22Rv1 (cell line): ENCODE data around the gene GDPGP1.

Experiments used
- H3K27ac ChIP-seq: fragments of 450-650 bp; 2 replicates; pipeline ENCODE4 v1.5.1; 2017
- ZFX ChIP-seq: fragments of 450-650 bp; IDR thresholded peaks from 2 replicates; pipeline ENCODE4 v1.6.1; 2017; ENCODE audit warnings: antibody characterized with exemption, borderline replicate concordance
- TF ChIP-seq, protein P1 (sequence below): fragments of 450-650 bp; IDR thresholded peaks from 2 replicates; pipeline ENCODE4 v1.5.1; 2017; ENCODE audit warnings: mild to moderate bottlenecking

GDPGP1 gene

GRCh38 chr15:90233387-90234095 is 468 bp upstream of the GDPGP1 start, which contains the start of gene CIB1:
TSS of gene CIB1 (minus strand) at chr15:90233941. CDS start at chr15:90233885, 56 bp downstream.
- H3K27ac ChIP-seq, result peak within 1 kb of the TSS; percentile 86
- TF ChIP-seq, protein P1, sequence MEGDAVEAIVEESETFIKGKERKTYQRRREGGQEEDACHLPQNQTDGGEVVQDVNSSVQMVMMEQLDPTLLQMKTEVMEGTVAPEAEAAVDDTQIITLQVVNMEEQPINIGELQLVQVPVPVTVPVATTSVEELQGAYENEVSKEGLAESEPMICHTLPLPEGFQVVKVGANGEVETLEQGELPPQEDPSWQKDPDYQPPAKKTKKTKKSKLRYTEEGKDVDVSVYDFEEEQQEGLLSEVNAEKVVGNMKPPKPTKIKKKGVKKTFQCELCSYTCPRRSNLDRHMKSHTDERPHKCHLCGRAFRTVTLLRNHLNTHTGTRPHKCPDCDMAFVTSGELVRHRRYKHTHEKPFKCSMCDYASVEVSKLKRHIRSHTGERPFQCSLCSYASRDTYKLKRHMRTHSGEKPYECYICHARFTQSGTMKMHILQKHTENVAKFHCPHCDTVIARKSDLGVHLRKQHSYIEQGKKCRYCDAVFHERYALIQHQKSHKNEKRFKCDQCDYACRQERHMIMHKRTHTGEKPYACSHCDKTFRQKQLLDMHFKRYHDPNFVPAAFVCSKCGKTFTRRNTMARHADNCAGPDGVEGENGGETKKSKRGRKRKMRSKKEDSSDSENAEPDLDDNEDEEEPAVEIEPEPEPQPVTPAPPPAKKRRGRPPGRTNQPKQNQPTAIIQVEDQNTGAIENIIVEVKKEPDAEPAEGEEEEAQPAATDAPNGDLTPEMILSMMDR, result 0 out of 2 replicates have a peak, but pooled peaks have one; percentile 17
- no peak for TF ChIP-seq ZFX

DNA sequence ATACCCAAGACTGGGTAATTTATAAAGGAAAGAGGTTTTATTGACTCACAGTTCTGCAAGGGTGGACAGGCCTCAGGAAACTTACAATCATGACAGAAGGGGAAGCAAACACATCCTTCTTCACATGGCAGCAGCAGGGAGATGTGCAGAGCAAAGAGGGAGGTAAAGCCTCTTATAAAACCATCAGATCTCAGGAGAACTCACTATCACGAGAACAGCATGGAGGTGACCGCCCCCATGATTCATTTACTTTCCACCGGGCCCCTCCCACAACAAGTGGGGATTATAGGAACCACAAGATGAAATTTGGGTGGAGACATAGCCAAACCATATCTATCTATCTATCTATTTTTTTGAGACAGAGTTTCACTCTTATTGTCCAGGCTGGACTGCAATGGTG is 5.4 kb downstream of the GDPGP1 start:
- TF ChIP-seq, protein P1, result no peak
- TF ChIP-seq ZFX, result no peak
- no peak overlapping the region for H3K27ac ChIP-seq

- TF ChIP-seq, protein P1, result no peak
- TF ChIP-seq ZFX, result no peak
- no peak overlapping the region for H3K27ac ChIP-seq
Observed at GRCh38 chr15:90240856-90241255, 6.8 kb downstream of the GDPGP1 start.

DNA sequence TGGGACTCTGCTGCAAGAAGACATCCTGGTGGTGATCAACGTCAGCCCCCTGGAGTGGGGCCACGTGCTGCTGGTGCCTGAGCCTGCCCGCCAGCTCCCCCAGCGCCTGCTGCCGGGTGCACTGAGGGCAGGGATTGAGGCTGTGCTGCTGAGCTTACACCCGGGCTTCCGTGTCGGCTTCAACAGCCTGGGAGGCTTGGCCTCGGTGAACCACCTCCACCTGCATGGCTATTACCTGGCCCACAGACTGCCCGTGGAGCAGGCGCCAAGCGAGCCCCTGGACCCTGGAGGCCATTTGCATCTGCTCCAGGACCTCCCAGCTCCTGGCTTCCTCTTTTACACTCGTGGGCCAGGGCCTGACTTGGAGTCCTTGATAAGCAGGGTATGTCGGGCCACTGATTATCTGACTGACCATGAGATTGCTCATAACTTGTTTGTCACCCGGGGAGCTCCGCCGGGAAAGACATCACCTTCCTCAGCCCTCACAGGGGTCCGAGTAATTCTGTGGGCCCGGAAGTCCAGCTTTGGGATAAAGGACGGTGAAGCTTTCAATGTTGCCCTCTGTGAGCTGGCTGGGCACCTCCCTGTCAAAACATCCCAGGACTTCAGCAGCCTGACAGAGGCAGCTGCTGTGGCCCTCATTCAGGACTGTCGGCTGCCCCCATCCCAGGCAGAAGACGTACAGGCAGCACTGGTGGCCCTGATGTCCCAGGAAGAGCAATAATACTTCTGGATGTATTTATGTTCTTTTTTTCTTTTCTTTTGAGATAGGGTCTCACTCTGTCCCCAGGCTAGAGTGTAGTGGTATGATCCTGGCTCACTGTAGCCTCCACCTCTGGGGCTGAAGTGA is 7.6 kb downstream of the GDPGP1 start:
- TF ChIP-seq, protein P1, result no peak
- no peak for TF ChIP-seq ZFX
- no peak overlapping the region for H3K27ac ChIP-seq

GRCh38 chr15:90243943-90244639 is 10.1 kb downstream of the GDPGP1 start:
- H3K27ac ChIP-seq, result no peak overlapping the region
- no peak for TF ChIP-seq ZFX
- TF ChIP-seq, protein P1, result no peak

GRCh38 chr15:90248789-90249202 is 14.8 kb downstream of the GDPGP1 start:
- H3K27ac ChIP-seq, result no peak overlapping the region
- no peak for TF ChIP-seq ZFX

- TF ChIP-seq, protein P1, result no peak
- no peak for TF ChIP-seq ZFX
- H3K27ac ChIP-seq, result no peak within 1 kb of the TSS
Observed at GRCh38 chr15:90249203-90249863, 15.3 kb downstream of the GDPGP1 start, which contains the start of gene TTLL13. TSS of gene TTLL13 (plus strand) at chr15:90249556. CDS start at chr15:90250631, 1,075 bp downstream.
